ENCODE data around the gene SH3BP5.

Gene SH3BP5

DNA sequence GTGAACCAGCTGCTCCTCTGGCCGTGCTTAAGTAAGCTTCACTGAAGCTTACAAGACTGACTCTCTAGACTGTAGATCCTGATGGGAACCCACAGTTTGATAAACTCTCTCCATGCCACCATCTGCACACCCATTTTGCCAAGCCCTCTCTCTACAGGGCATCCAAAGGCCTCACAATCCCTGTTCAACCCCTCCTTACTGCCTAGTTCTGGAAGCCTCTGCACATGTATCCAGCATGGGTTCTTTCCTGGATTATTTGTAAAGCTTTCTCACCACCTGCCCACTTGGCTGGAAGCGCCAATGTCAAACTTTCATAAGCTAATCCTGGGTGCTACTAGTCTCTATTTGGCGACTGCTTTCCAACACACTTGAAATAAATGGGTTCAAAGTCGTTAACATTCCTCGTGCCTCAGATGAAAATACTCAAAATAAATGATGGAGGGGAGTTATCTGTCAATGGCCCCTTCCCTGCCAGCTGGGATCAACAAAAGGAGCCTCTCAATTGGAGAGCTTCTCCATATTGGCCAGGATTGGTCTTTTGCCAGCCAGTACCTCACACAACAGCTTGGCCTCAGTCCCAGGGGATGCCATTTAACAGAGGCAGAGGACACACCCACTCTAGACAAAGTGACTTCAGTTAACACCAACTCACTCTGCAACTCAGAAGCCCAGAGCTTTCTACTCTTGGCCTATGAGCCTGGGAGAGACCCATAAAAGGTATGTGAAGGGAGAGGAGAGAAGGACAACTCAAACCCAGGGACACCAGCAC is 48.1 kb downstream of the SH3BP5 start:
- Histone ChIP-seq H3K27ac (ENCODE audit: low read depth, low read length) (no peak overlapping the region), H3K9ac (ENCODE audit: low read depth, low read length) (no peak overlapping the region), H3K4me1 (ENCODE audit: control insufficient read depth, insufficient read depth, low read length) (peaks cover 7% of the 10 kb centered on the region), H3K4me3 (ENCODE audit: low read depth, low read length) (no peak overlapping the region), H3K27me3 (ENCODE audit: control insufficient read depth, insufficient read depth, low read length) (no peaks in the 10 kb centered on the region), H3K36me3 (ENCODE audit: control insufficient read depth, insufficient read depth, low read length) (no peaks in the 10 kb centered on the region), H3K9me3 (ENCODE audit: control insufficient read depth, insufficient read depth, low read length) (no peaks in the 10 kb centered on the region)

GRCh38 chr3:15283702-15284101 is 48.7 kb downstream of the SH3BP5 start:
- H3K27me3 ChIP-seq (ENCODE audit: control insufficient read depth, insufficient read depth, low read length): no peaks in the 10 kb centered on the region
- no peak overlapping the region for H3K4me3 ChIP-seq (ENCODE audit: low read depth, low read length)
- no peaks in the 10 kb centered on the region for H3K9me3 ChIP-seq (ENCODE audit: control insufficient read depth, insufficient read depth, low read length)
- H3K27ac ChIP-seq (ENCODE audit: low read depth, low read length): no peak overlapping the region
- H3K4me1 ChIP-seq (ENCODE audit: control insufficient read depth, insufficient read depth, low read length): peaks cover 7% of the 10 kb centered on the region
- H3K9ac ChIP-seq (ENCODE audit: low read depth, low read length): no peak overlapping the region
- H3K36me3 ChIP-seq (ENCODE audit: control insufficient read depth, insufficient read depth, low read length): no peaks in the 10 kb centered on the region

- H3K36me3 ChIP-seq (ENCODE audit: control insufficient read depth, insufficient read depth, low read length): no peaks in the 10 kb centered on the region
- peaks cover 16% of the 10 kb centered on the region for H3K4me1 ChIP-seq (ENCODE audit: control insufficient read depth, insufficient read depth, low read length)
- H3K27ac ChIP-seq (ENCODE audit: low read depth, low read length): no peak overlapping the region
- no peak overlapping the region for H3K9ac ChIP-seq (ENCODE audit: low read depth, low read length)
- H3K9me3 ChIP-seq (ENCODE audit: control insufficient read depth, insufficient read depth, low read length): no peaks in the 10 kb centered on the region
- H3K27me3 ChIP-seq (ENCODE audit: control insufficient read depth, insufficient read depth, low read length): no peaks in the 10 kb centered on the region
- no peak overlapping the region for H3K4me3 ChIP-seq (ENCODE audit: low read depth, low read length)
Measured at GRCh38 chr3:15281817-15282216, 50.6 kb downstream of the SH3BP5 start.

DNA sequence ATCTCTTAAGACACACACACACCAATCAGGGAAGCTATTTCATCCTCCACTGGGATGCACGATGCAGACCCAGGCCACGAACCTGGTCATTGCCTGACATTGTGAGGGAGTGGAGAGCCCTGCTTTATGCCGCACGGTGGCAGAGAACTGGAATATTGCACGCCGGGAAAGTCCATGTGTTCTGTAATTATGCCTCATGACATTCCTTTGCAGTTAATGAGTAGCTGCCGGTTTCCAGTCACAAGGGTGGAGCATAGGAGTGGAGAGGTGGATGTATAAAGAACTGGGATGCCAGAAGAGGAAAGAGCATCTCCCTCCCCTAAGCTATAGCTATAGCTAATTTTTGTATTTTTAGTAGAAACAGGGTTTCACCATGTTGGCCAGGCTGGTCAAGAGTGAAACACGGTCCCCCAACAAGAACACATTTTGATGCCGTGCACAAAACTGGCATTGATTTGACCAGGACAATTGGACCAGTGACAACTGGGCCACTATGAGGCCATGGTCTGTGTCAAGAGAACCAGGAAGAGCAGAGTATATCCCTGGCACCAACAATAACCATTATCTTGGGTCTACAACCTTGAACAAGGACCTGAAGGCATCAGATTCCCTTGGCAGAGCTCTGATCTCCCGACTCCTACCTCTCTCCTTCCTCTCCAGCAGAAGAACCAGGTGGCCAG is 51.4 kb downstream of the SH3BP5 start:
- no peaks in the 10 kb centered on the region for H3K9me3 ChIP-seq (ENCODE audit: control insufficient read depth, insufficient read depth, low read length)
- peaks cover 12% of the 10 kb centered on the region for H3K4me1 ChIP-seq (ENCODE audit: control insufficient read depth, insufficient read depth, low read length)
- H3K27ac ChIP-seq (ENCODE audit: low read depth, low read length): no peak overlapping the region

GRCh38 chr3:15279671-15280402 is 52.5 kb downstream of the SH3BP5 start:
- Histone ChIP-seq H3K27ac (ENCODE audit: low read depth, low read length) (no peak overlapping the region), H3K9me3 (ENCODE audit: control insufficient read depth, insufficient read depth, low read length) (no peaks in the 10 kb centered on the region), H3K4me1 (ENCODE audit: control insufficient read depth, insufficient read depth, low read length) (peaks cover 12% of the 10 kb centered on the region), H3K36me3 (ENCODE audit: control insufficient read depth, insufficient read depth, low read length) (no peaks in the 10 kb centered on the region), H3K27me3 (ENCODE audit: control insufficient read depth, insufficient read depth, low read length) (no peaks in the 10 kb centered on the region), H3K9ac (ENCODE audit: low read depth, low read length) (no peak overlapping the region), H3K4me3 (ENCODE audit: low read depth, low read length) (no peak overlapping the region)

More for the DNA sequence above, 51.4 kb downstream of the SH3BP5 start:
- no peaks in the 10 kb centered on the region for H3K36me3 ChIP-seq (ENCODE audit: control insufficient read depth, insufficient read depth, low read length)
- no peaks in the 10 kb centered on the region for H3K27me3 ChIP-seq (ENCODE audit: control insufficient read depth, insufficient read depth, low read length)
- no peak overlapping the region for H3K4me3 ChIP-seq (ENCODE audit: low read depth, low read length)
- no peak overlapping the region for H3K9ac ChIP-seq (ENCODE audit: low read depth, low read length)

GRCh38 chr3:15279205-15279604 is 53.2 kb downstream of the SH3BP5 start:
- Histone ChIP-seq H3K27ac (ENCODE audit: low read depth, low read length) (no peak overlapping the region), H3K27me3 (ENCODE audit: control insufficient read depth, insufficient read depth, low read length) (no peaks in the 10 kb centered on the region), H3K4me3 (ENCODE audit: low read depth, low read length) (no peak overlapping the region), H3K4me1 (ENCODE audit: control insufficient read depth, insufficient read depth, low read length) (peaks cover 12% of the 10 kb centered on the region), H3K36me3 (ENCODE audit: control insufficient read depth, insufficient read depth, low read length) (no peaks in the 10 kb centered on the region), H3K9me3 (ENCODE audit: control insufficient read depth, insufficient read depth, low read length) (no peaks in the 10 kb centered on the region), H3K9ac (ENCODE audit: low read depth, low read length) (no peak overlapping the region)

DNA sequence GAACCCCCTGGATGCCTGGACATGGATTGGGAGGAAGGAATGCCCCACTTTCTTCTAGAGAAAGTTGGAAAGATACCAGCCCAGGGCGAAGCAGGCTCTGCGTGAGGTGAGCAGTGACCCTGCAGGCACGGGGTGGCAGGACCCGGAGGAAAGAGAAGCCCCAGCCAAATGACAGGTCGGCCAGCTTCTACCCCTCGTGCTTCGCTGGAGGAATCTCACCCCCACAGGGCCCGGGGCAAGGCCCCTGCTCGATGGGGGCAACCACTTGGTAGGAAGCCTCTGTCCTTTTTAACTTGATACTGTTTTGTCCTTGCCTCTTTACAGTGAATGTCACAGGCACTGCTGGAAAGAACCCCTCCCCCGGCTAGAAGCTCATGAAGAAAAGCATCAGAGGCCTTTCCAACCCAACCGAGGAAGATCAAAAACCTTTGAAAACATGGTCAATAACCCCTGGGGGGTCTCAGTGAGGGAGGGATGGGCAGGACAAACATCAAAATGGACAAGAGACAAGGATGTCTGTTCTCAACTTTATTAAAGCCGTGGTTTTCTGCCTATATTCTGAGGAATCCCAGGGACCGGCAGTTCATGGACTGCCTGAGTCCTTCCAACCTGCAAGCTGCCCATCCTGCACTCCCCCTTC is 54.4 kb downstream of the SH3BP5 start:
- H3K27ac ChIP-seq (ENCODE audit: low read depth, low read length): no peak overlapping the region
- H3K27me3 ChIP-seq (ENCODE audit: control insufficient read depth, insufficient read depth, low read length): no peaks in the 10 kb centered on the region
- H3K4me3 ChIP-seq (ENCODE audit: low read depth, low read length): no peak overlapping the region
- no peaks in the 10 kb centered on the region for H3K36me3 ChIP-seq (ENCODE audit: control insufficient read depth, insufficient read depth, low read length)
- H3K9me3 ChIP-seq (ENCODE audit: control insufficient read depth, insufficient read depth, low read length): no peaks in the 10 kb centered on the region
- H3K4me1 ChIP-seq (ENCODE audit: control insufficient read depth, insufficient read depth, low read length): peaks cover 12% of the 10 kb centered on the region
- no peak overlapping the region for H3K9ac ChIP-seq (ENCODE audit: low read depth, low read length)

DNA sequence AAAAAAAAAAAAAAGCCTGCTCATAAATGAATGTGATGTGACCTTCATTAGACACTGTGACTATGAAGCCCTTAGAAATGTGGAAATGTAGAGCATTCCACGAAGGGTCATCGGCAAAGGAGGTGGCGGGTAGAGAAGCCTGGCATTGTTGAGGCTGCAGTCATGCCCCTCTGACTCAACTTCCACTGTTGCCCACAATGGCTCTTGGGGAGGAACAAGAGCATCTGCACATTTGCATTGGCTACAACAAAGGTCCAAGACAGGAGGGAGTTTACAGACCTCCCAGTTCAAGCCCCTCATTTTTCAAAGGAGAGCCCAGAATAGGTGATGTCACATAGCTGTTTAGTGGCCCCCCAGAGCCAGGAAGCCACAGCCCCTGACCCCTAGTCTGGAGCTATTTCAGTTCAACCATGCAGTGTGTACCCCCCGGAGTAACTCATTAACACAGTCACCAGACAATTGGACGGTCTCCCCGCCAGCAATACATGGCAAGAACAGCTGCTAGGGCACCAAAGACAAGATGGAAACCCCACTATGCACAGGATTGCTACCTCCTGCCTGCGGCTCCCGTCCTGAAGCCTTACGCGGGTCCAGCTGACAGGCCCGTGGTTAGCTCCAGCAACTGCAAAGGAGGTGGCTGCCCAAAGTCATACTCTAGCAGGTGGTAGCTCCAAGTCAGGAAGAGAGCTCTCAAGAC is 56.2 kb downstream of the SH3BP5 start:
- peaks cover 12% of the 10 kb centered on the region for H3K4me1 ChIP-seq (ENCODE audit: control insufficient read depth, insufficient read depth, low read length)
- no peak overlapping the region for H3K9ac ChIP-seq (ENCODE audit: low read depth, low read length)
- no peak overlapping the region for H3K4me3 ChIP-seq (ENCODE audit: low read depth, low read length)
- H3K27me3 ChIP-seq (ENCODE audit: control insufficient read depth, insufficient read depth, low read length): no peaks in the 10 kb centered on the region
- no peak overlapping the region for H3K27ac ChIP-seq (ENCODE audit: low read depth, low read length)
- H3K9me3 ChIP-seq (ENCODE audit: control insufficient read depth, insufficient read depth, low read length): no peaks in the 10 kb centered on the region
- no peaks in the 10 kb centered on the region for H3K36me3 ChIP-seq (ENCODE audit: control insufficient read depth, insufficient read depth, low read length)

DNA sequence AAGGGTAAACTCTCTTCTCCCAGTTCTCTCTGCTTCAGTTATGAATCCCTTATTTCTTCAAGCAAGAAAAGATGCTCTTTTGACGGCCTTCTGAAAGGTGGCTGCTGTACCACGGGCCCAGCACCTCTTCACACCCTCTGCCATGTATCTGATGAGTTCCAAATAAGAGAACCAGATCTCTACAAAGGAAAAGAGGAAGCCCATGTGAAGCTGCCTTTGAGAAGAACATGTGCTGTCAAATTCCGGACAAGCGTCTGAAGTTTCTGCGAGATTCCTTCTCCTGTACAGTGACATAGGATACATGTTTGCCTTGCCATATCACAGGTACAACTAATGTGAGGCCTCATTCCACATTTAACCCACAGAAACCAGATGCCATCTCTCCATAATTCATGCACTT is 59.2 kb downstream of the SH3BP5 start:
- Histone ChIP-seq H3K9ac (ENCODE audit: low read depth, low read length) (no peak overlapping the region), H3K27ac (ENCODE audit: low read depth, low read length) (no peak overlapping the region)

DNA sequence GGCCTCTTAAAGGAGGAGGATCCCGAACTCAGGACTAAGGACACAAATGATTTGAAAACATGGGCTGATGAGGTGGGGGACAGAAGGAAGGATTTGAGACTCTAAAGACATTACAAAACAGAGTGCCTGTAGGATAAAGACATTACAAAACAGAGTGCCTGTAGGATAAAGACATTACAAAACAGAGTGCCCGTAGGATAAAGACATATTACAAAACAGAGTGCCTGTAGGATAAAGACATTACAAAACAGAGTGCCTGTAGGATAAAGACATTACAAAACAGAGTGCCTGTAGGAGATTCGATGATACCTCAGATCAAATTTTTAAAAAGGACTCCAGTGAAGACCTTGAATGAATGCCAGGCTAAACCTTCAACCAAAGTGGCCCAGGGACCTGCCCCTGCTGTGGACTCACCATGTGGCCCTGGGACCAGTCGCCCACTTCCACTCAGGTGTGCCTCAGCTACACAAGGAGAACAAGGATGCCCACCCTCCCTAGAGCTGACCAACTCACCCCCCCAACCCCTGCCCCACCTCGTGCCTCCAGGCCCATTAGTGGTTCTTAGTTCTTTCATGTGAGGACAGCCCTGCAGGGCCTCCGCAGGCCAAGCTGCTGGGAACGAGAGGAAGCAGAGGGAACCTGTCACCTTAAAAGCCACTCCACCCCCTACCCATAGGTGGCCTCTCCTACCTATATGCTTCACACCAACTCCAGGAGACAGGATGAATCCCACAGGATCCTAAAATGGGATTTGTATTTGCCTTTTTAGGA is 59.8 kb downstream of the SH3BP5 start:
- Histone ChIP-seq H3K36me3 (ENCODE audit: control insufficient read depth, insufficient read depth, low read length) (0 out of 2 replicates have a peak, but pooled peaks cover 4% of the 10 kb centered on the region), H3K27me3 (ENCODE audit: control insufficient read depth, insufficient read depth, low read length) (no peaks in the 10 kb centered on the region), H3K9ac (ENCODE audit: low read depth, low read length) (no peak overlapping the region), H3K4me1 (ENCODE audit: control insufficient read depth, insufficient read depth, low read length) (peaks cover 4% of the 10 kb centered on the region), H3K27ac (ENCODE audit: low read depth, low read length) (no peak overlapping the region), H3K9me3 (ENCODE audit: control insufficient read depth, insufficient read depth, low read length) (no peaks in the 10 kb centered on the region), H3K4me3 (ENCODE audit: low read depth, low read length) (no peak overlapping the region)

More for the DNA sequence above, 59.2 kb downstream of the SH3BP5 start:
- Histone ChIP-seq H3K4me1 (ENCODE audit: control insufficient read depth, insufficient read depth, low read length) (peaks cover 9% of the 10 kb centered on the region), H3K4me3 (ENCODE audit: low read depth, low read length) (no peak overlapping the region), H3K27me3 (ENCODE audit: control insufficient read depth, insufficient read depth, low read length) (no peaks in the 10 kb centered on the region), H3K9me3 (ENCODE audit: control insufficient read depth, insufficient read depth, low read length) (no peaks in the 10 kb centered on the region), H3K36me3 (ENCODE audit: control insufficient read depth, insufficient read depth, low read length) (0 out of 2 replicates have a peak, but pooled peaks cover 4% of the 10 kb centered on the region)

Data from HUES48 (cell line).